Measurements from ENCODE around the gene FBLN2. TPM values are rescaled to one million over a fixed set of nuclear protein-coding genes. Genes with fewer than 3 reads are reported as not detected.

FBLN2 gene
- total RNA-seq, 1 experiment from 2014 or later: 0.39 TPM

DNA sequence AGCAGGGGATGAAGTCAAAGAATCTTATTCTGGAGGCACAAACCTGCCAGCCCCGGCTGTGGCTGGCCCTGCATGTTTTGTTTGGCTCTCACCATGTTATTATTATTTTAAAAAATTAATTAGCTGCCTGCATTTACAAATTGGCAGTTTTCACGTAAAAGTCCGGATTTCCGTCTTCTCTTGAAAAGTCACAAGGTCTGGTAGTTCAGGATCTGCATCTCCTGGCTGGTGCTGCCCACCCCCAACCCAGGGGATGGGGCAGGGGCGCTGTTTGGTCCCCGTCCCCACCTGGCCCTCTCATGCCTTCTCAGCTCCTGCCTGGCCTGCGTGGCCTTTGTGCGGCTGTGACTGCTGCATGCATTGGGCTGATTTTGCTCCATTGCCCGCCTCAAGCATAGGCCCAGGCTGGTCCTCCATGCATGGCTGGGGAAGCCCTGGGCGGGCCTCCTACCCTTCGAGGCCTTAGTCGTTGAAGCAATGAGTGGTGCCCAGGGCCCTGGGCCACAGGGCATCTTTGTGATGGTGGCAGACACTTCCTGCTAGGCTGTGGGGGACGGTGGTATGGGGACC, 2.0 kb downstream of the FBLN2 start:
- Histone ChIP-seq H3K79me2 (ENCODE audit: insufficient read depth, low read length) (no peaks in the 10 kb centered on the region), H3K4me2 (ENCODE audit: low read length) (no peak overlapping the region), H3K9ac (ENCODE audit: low read length) (no peak overlapping the region), H4K20me1 (ENCODE audit: insufficient read depth) (no peaks in the 10 kb centered on the region), H3K27ac (ENCODE audit: low read depth, low read length) (no peak overlapping the region), H3K27me3 (ENCODE audit: insufficient read depth, low read length) (no peaks in the 10 kb centered on the region), H3K9me2 (ENCODE audit: insufficient read depth) (no peaks in the 10 kb centered on the region), H3K36me3 (ENCODE audit: control insufficient read depth in 1 of 2, insufficient read depth in 2 of 2, low read length in 2 of 2) (no peaks in the 10 kb centered on the region), H2AFZ (ENCODE audit: low read depth, low read length, poor library complexity, severe bottlenecking) (no peak overlapping the region), H3K9me3 (ENCODE audit: control insufficient read depth in 1 of 2, insufficient read depth in 1 of 2, low read depth in 1 of 2, low read length in 2 of 2) (no peaks in the 10 kb centered on the region), H3K4me1 (ENCODE audit: control insufficient read depth in 1 of 2, insufficient read depth in 2 of 2, low read length in 2 of 2) (peaks cover 0 to 7% of the 10 kb centered on the region in 2 experiments; a peak in 1 of 4 replicates), H3K4me3 (replicated peaks in 1 of 2; ENCODE audit: low read depth in 1 of 2, low read length in 2 of 2) (no peak overlapping the region)
- CTCF ChIA-PET: no interaction called here
- TF ChIP-seq CEBPB (IDR thresholded peaks at IDR 0.05; ENCODE audit: low read depth): no peak
- no peak for TF ChIP-seq ATF3 (IDR thresholded peaks at IDR 0.05)
- no peak for TF ChIP-seq SRF (IDR thresholded peaks at IDR 0.05; ENCODE audit: low read depth)
- no peak for TF ChIP-seq CTCF (IDR thresholded peaks at IDR 0.05 in 2 of 3, conservative IDR thresholded peaks at IDR 0.05 in 1 of 3; ENCODE audit: borderline replicate concordance in 1 of 3, insufficient read depth in 1 of 3, low read depth in 2 of 3, low read length in 2 of 3)
- no peak for TF ChIP-seq MAX (IDR thresholded peaks at IDR 0.05)
- no peak for TF ChIP-seq SIN3A (IDR thresholded peaks at IDR 0.05; ENCODE audit: low read depth)
- TF ChIP-seq ZFX (IDR thresholded peaks at IDR 0.05): no peak
- no peak for TF ChIP-seq ZNF274 (IDR thresholded peaks at IDR 0.05; ENCODE audit: low read depth, low read length)
- ATAC-seq (no peak), DNase-seq (ENCODE audit: low read depth, low spot score) (no peak)
- no TSS peak for BruUV-seq (replicated peaks)
- POLR2A ChIA-PET: no interaction called here
- intact Hi-C loops (cut with micrococcal nuclease): no loop called here
- RAD21 ChIA-PET (ENCODE audit: low non-redundant PET in 1 of 2, low total read pairs in 2 of 2, uncharacterized antibody in 2 of 2, unreplicated experiment in 2 of 2): no interaction called here

All from HCT116 (cell line).